OCI-LY7 (cell line): ENCODE results near the gene LRP5. TPM values are rescaled to one million over a fixed set of nuclear protein-coding genes. Genes with fewer than 3 reads are reported as not detected.

Experiments
- BruUV-seq: library from RNA; stranded (reverse); fragments of 400-500 nt; replicated peaks from 2 replicates; lab custom pipeline; 2021; lab: Mats Ljungman, UMichigan
- CTCF ChIA-PET: fragments of 300-600 bp; sonication (Branson Sonifier 250); formaldehyde crosslinking; loops from one replicate; lab custom pipeline; 2022; ENCODE audit warnings: antibody characterized with exemption; ENCODE audit not compliant: unreplicated experiment; lab: Charles Lee
- POLR2A ChIA-PET: fragments of 300-600 bp; sonication (Branson Sonifier 250); formaldehyde crosslinking; loops from one replicate; lab custom pipeline; 2022; ENCODE audit warnings: antibody characterized with exemption; lab: Charles Lee
- DNase-seq: peaks from one replicate; pipeline ENCODE4 v3.0.0-alpha.2; 2015; ENCODE audit warnings: low spot score
- H2AFZ ChIP-seq: fragments of 200-600 bp; sonication (generic), shearing (Covaris generic); 2 replicates; pipeline ENCODE4 v1.6.1; 2014; ENCODE audit warnings: mild to moderate bottlenecking, antibody characterized with exemption, low read length, moderate library complexity
- H3K27ac ChIP-seq: fragments of 200-600 bp; sonication (generic); 2 replicates; pipeline ENCODE4 v1.5.1; 2014; ENCODE audit warnings: mixed run types, low read depth, mild to moderate bottlenecking, moderate library complexity, low read length, inconsistent platforms; ENCODE audit not compliant: poor library complexity, severe bottlenecking
- H3K36me3 ChIP-seq: fragments of 200-600 bp; sonication (generic); 2 replicates; pipeline ENCODE4 v1.6.1; 2014; ENCODE audit warnings: mild to moderate bottlenecking, antibody characterized with exemption, low read length, moderate library complexity, mixed read lengths; ENCODE audit not compliant: insufficient read depth
- H3K4me1 ChIP-seq: fragments of 200-600 bp; sonication (generic); 2 replicates; pipeline ENCODE4 v1.5.1; 2014; ENCODE audit warnings: mild to moderate bottlenecking, low read length; ENCODE audit not compliant: insufficient read depth, poor library complexity, severe bottlenecking
- H3K4me2 ChIP-seq: fragments of 200-600 bp; sonication (generic); 2 replicates; pipeline ENCODE4 v1.6.1; 2014; ENCODE audit warnings: mild to moderate bottlenecking, low read length
- H3K4me3 ChIP-seq: fragments of 200-600 bp; sonication (generic); 2 replicates; pipeline ENCODE4 v1.5.1; 2014; ENCODE audit warnings: mild to moderate bottlenecking, low read depth, low read length; ENCODE audit not compliant: poor library complexity, severe bottlenecking
- H3K79me2 ChIP-seq: fragments of 200-600 bp; sonication (generic); 2 replicates; pipeline ENCODE4 v1.6.1; 2016; ENCODE audit warnings: low read depth, mild to moderate bottlenecking, low read length, moderate library complexity, mixed read lengths; ENCODE audit not compliant: insufficient read depth
- H3K9me2 ChIP-seq: fragments of 200-600 bp; sonication (generic); 2 replicates; pipeline ENCODE4 v1.6.1; 2016; ENCODE audit warnings: mild to moderate bottlenecking, low read length, mixed read lengths; ENCODE audit not compliant: insufficient read depth
- H3K9me3 ChIP-seq: fragments of 200-600 bp; sonication (generic); 2 replicates; pipeline ENCODE4 v1.6.1; 2014; ENCODE audit warnings: mild to moderate bottlenecking, mixed run types, low read length, mixed read lengths
- H4K20me1 ChIP-seq: fragments of 200-600 bp; sonication (generic); 2 replicates; pipeline ENCODE4 v1.6.1; 2014; ENCODE audit warnings: mild to moderate bottlenecking, antibody characterized with exemption, low read length, moderate library complexity, mixed read lengths; ENCODE audit not compliant: insufficient read depth
- CTCF ChIP-seq: fragments of 200-600 bp; sonication (generic); conservative IDR thresholded peaks from 2 replicates; pipeline ENCODE4 v1.5.1; 2014; ENCODE audit warnings: mild to moderate bottlenecking, antibody characterized with exemption, low read length, moderate library complexity, mixed read lengths
- EZH2phosphoT487 ChIP-seq: fragments of 200-600 bp; sonication (generic); IDR thresholded peaks from 2 replicates; pipeline ENCODE4 v1.6.1; 2018; ENCODE audit warnings: low read depth, borderline replicate concordance, mild to moderate bottlenecking, mixed run types, antibody characterized with exemption, low read length, moderate library complexity, mixed read lengths
- intact Hi-C: fragments of 100-400 bp; cut with micrococcal nuclease; formaldehyde crosslinking; loops from one replicate; pipeline ENCODE4 v1.10.0; 2022; ENCODE audit not compliant: unreplicated experiment
- total RNA-seq, 2 experiments: library from RNA; depleted of rRNA in 1 of 2; stranded (reverse); fragments of >200 nt in 1 of 2; shearing (Covaris generic) in 1 of 2; gene quantifications; 2 replicates each; pipeline ENCODE4 v1.2.3, GENCODE V29; 2014 to 2022

Gene LRP5
- total RNA-seq, 2 experiments from 2014 or later = 0.60 TPM; not detected in 1

GRCh38 chr11:68387840-68388239, 75.4 kb downstream of the LRP5 start:
- intact Hi-C loops = no loop called here
- no peaks in the 10 kb centered on the region for H3K9me2 ChIP-seq
- H3K27ac ChIP-seq = no peak overlapping the region
- DNase-seq = no peak
- no peaks in the 10 kb centered on the region for H4K20me1 ChIP-seq
- no peak overlapping the region for H3K4me2 ChIP-seq
- H3K4me3 ChIP-seq = no peak overlapping the region
- H3K36me3 ChIP-seq = no peaks in the 10 kb centered on the region
- H3K79me2 ChIP-seq = no peaks in the 10 kb centered on the region
- no peaks in the 10 kb centered on the region for H3K4me1 ChIP-seq
- TF ChIP-seq CTCF = no peak
- TF ChIP-seq EZH2phosphoT487 = no peak
- no peak overlapping the region for H2AFZ ChIP-seq
- H3K9me3 ChIP-seq = no peaks in the 10 kb centered on the region
- ChIA-PET CTCF (no interaction called here), POLR2A (no interaction called here)
- no TSS peak for BruUV-seq

DNA sequence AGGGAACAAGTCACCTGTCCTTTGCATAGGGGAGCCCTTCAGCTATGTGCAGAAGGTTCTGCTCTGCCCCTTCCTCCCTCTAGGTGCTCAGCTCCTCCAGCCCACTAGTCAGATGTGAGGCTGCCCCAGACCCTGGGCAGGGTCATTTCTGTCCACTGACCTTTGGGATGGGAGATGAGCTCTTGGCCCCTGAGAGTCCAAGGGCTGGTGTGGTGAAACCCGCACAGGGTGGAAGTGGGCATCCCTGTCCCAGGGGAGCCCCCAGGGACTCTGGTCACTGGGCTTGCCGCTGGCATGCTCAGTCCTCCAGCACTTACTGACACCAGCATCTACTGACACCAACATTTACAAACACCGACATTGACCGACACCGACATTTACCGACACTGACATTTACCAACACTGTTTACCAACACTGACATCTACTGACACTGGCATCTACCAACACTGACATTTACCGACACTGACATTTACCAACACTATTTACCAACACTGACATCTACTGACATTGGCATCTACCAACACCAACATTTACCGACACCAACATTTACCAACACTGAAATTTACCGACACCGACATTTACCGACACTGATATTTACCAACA, 76.3 kb downstream of the LRP5 start:
- H2AFZ ChIP-seq = no peak overlapping the region
- H3K4me1 ChIP-seq = no peaks in the 10 kb centered on the region
- intact Hi-C loops = no loop called here
- H3K9me3 ChIP-seq = no peaks in the 10 kb centered on the region
- no peak overlapping the region for H3K4me3 ChIP-seq
- no peaks in the 10 kb centered on the region for H4K20me1 ChIP-seq
- BruUV-seq = no TSS peak
- no peaks in the 10 kb centered on the region for H3K36me3 ChIP-seq
- TF ChIP-seq CTCF (no peak), EZH2phosphoT487 (no peak)
- CTCF ChIA-PET = no interaction called here
- POLR2A ChIA-PET = no interaction called here
- H3K4me2 ChIP-seq = no peak overlapping the region
- DNase-seq = no peak
- H3K9me2 ChIP-seq = no peaks in the 10 kb centered on the region
- no peaks in the 10 kb centered on the region for H3K79me2 ChIP-seq
- H3K27ac ChIP-seq = no peak overlapping the region

GRCh38 chr11:68390315-68390714, 77.9 kb downstream of the LRP5 start:
- TF ChIP-seq CTCF = no peak
- TF ChIP-seq EZH2phosphoT487 = no peak
- Histone ChIP-seq H3K4me2 (no peak overlapping the region), H3K4me3 (no peak overlapping the region), H3K4me1 (no peaks in the 10 kb centered on the region), H3K9me3 (no peaks in the 10 kb centered on the region), H2AFZ (no peak overlapping the region), H3K36me3 (no peaks in the 10 kb centered on the region), H3K9me2 (no peaks in the 10 kb centered on the region), H4K20me1 (no peaks in the 10 kb centered on the region), H3K79me2 (no peaks in the 10 kb centered on the region), H3K27ac (no peak overlapping the region)
- ChIA-PET CTCF (no interaction called here), POLR2A (no interaction called here)
- intact Hi-C loops = no loop called here
- DNase-seq = no peak
- no TSS peak for BruUV-seq
